Liver (tissue), 3 donors: ENCODE results near the gene TAS2R8.

Experiments
- CTCF ChIP-seq: fragments of 150-350 bp; IDR thresholded peaks from 2 replicates; pipeline ENCODE4 v1.5.1; 2017; ENCODE audit warnings: improper control_type of control experiment, low read depth, low read length; ENCODE audit not compliant: missing input control
- EGR1 ChIP-seq, 2 donors: IDR thresholded peaks; 2 replicates each; pipeline ENCODE4 v1.6.1; 2016 to 2018; ENCODE audit warnings: antibody characterized with exemption in 2 of 2, low read depth in 2 of 2
- FOXA1 ChIP-seq: IDR thresholded peaks from 2 replicates; pipeline ENCODE4 v1.6.1; 2016; ENCODE audit warnings: antibody characterized with exemption
- JUND ChIP-seq, 2 donors: IDR thresholded peaks; 2 replicates each; pipeline ENCODE4 v1.6.1; 2016; ENCODE audit warnings: antibody characterized with exemption in 2 of 2
- NR2F2 ChIP-seq: IDR thresholded peaks from 2 replicates; pipeline ENCODE4 v1.6.1; 2016; ENCODE audit warnings: antibody characterized with exemption
- RAD21 ChIP-seq, 2 donors: IDR thresholded peaks; 2 replicates each; pipeline ENCODE4 v1.6.1; 2016; ENCODE audit warnings: antibody characterized with exemption in 2 of 2, mild to moderate bottlenecking in 2 of 2
- REST ChIP-seq: IDR thresholded peaks from 2 replicates; pipeline ENCODE4 v1.6.1; 2016; ENCODE audit warnings: antibody characterized with exemption, mild to moderate bottlenecking
- RXRA ChIP-seq, 2 donors: IDR thresholded peaks; 2 replicates each; pipeline ENCODE4 v1.6.1; 2017 to 2018; ENCODE audit warnings: antibody characterized with exemption in 2 of 2, mild to moderate bottlenecking in 1 of 2
- SP1 ChIP-seq: IDR thresholded peaks from 2 replicates; pipeline ENCODE4 v1.6.1; 2018; ENCODE audit warnings: antibody characterized with exemption, mild to moderate bottlenecking
- TAF1 ChIP-seq: conservative IDR thresholded peaks from 2 replicates; pipeline ENCODE4 v1.6.1; 2016; ENCODE audit warnings: antibody characterized with exemption, mild to moderate bottlenecking
- YY1 ChIP-seq: IDR thresholded peaks from 2 replicates; pipeline ENCODE4 v1.6.1; 2016; ENCODE audit warnings: antibody characterized with exemption, mild to moderate bottlenecking
- TF ChIP-seq, protein P1 (sequence below): IDR thresholded peaks from 2 replicates; pipeline ENCODE4 v1.6.1; 2016; ENCODE audit warnings: antibody characterized with exemption
- TF ChIP-seq, protein P2 (sequence below): IDR thresholded peaks from 2 replicates; pipeline ENCODE4 v1.6.1; 2016; ENCODE audit warnings: antibody characterized with exemption
- donor health status: healthy.
- donor health status: healthy.

GRCh38 chr12:10853776-10854175 lies 46.7 kb upstream of the TAS2R8 start:
- TF ChIP-seq EGR1 (IDR thresholded peaks at IDR 0.05; ENCODE audit: low read depth in 2 of 2) (no peak), TAF1 (no peak), CTCF (no peak), YY1 (no peak), RAD21 (IDR thresholded peaks at IDR 0.05) (no peak), SP1 (no peak), JUND (IDR thresholded peaks at IDR 0.05) (no peak), FOXA1 (no peak), REST (no peak), NR2F2 (no peak), RXRA (IDR thresholded peaks at IDR 0.05) (no peak)
- TF ChIP-seq, protein P1, sequence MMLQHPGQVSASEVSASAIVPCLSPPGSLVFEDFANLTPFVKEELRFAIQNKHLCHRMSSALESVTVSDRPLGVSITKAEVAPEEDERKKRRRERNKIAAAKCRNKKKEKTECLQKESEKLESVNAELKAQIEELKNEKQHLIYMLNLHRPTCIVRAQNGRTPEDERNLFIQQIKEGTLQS, result no peak
- TF ChIP-seq, protein P2, sequence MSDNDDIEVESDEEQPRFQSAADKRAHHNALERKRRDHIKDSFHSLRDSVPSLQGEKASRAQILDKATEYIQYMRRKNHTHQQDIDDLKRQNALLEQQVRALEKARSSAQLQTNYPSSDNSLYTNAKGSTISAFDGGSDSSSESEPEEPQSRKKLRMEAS, result no peak
